Measurements from ENCODE around the gene ENPP4.

DNA sequence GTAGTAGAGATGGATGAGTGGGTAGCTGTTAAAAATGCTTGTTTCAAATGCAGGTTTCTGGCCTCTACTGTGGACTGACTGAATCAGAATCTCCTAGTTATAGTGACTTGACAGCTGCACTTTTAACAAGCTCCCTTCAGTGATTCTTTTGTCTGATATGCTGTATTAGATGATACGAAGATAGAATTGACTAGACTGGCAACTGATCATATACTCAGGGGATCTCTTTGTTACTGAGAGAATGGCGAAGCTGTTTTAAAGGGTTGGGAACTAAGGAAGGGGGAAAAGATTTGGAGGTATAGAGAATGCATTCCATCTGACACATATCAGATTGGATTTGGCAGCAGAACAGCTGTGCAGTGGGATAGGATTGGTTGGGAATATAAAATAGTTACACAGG, 7.0 kb downstream of the ENPP4 start:
- no peak for TF ChIP-seq ZNF596 (tag by site-specific recombination; IDR thresholded peaks at IDR 0.05)
- no peak for TF ChIP-seq CTCF (tag by site-specific recombination; IDR thresholded peaks at IDR 0.05)
- no peak for TF ChIP-seq ZBTB20 (tag by site-specific recombination; IDR thresholded peaks at IDR 0.05)
- no peak for TF ChIP-seq YY1 (tag by site-specific recombination; IDR thresholded peaks at IDR 0.05)
- TF ChIP-seq TRIM28 (IDR thresholded peaks at IDR 0.05; ENCODE audit: borderline replicate concordance, low read length) = no peak
